ENCODE data around the gene ZNF420. TPM values are rescaled to one million over a fixed set of nuclear protein-coding genes. Genes with fewer than 3 reads are reported as not detected.

ZNF420 gene
- 4.6 and 6.3 TPM in 2 replicates for total RNA-seq

GRCh38 chr19:37077934-37078716 lies at the start of gene ZNF420:
Gene ZNF420 (plus strand): TSS chr19:37078433. CDS start chr19:37089119, 10,686 bp downstream.

GRCh38 chr19:37172368-37173366 lies 94.4 kb downstream of the ZNF420 start, which contains the start of gene ZNF585A:
Gene ZNF585A (minus strand): TSS chr19:37172695. CDS start chr19:37169910, 2,785 bp downstream.

Other genes with a start within 250 kb of the ZNF420 start
- 2.4 and 6.3 TPM in 2 replicates for gene ZNF790, start 240.0 kb upstream of the ZNF420 start, total RNA-seq
- gene ZNF345, start 227.6 kb upstream of the ZNF420 start, total RNA-seq = 1.4 and 2.4 TPM in 2 replicates
- 2.4 and 4.4 TPM in 2 replicates for gene ZNF829, start 162.1 kb upstream of the ZNF420 start, total RNA-seq
- 9.0 and 9.6 TPM in 2 replicates for gene ZNF568, start 162.1 kb upstream of the ZNF420 start, total RNA-seq
- gene ZNF585A, start 94.3 kb downstream of the ZNF420 start, total RNA-seq = 3.1 and 9.7 TPM in 2 replicates
- gene ZNF585B, start 132.1 kb downstream of the ZNF420 start, total RNA-seq = 13.8 and 19.6 TPM in 2 replicates
- 5.6 and 6.8 TPM in 2 replicates for gene ZNF383, start 139.8 kb downstream of the ZNF420 start, total RNA-seq

All from placental pericyte (primary cell).